ENCODE measurements around the gene MEG3. TPM values are rescaled to one million over a fixed set of nuclear protein-coding genes. Genes with fewer than 3 reads are reported as not detected.

Gene MEG3
- total RNA-seq, 1 experiment from 2014 or later: not detected

DNA sequence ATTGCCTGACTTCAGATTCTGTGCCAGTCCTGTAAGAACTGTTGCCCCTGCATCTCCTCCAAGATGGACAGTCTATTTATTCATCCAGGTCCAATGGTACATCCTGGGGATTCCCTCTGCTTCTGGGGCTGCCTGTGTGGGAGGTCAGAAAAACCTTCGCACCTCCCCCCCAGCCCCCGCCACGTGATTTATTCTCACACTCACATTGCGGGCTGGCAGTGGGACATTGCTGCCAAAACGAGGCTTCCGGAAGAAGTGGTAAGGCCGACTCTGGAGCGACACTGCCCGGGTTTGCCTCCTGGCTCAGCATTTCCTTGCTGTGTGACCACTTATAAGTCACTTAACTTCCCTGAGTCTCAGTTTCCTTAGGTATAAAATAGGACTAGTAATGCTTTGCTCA, 83.5 kb downstream of the MEG3 start:
- Mint-ChIP-seq H3K27me3 (ENCODE audit: unreplicated experiment) (no peaks in the 10 kb centered on the region), H3K36me3 (ENCODE audit: insufficient read depth, unreplicated experiment) (peaks cover 4% of the 10 kb centered on the region), H3K4me1 (ENCODE audit: low read depth, unreplicated experiment) (peaks cover 32% of the 10 kb centered on the region), H3K27ac (ENCODE audit: unreplicated experiment) (no peak overlapping the region), H3K4me3 (ENCODE audit: low read depth, unreplicated experiment) (no peak overlapping the region), H3K9me3 (ENCODE audit: low read depth, unreplicated experiment) (no peaks in the 10 kb centered on the region)
- TF ChIP-seq, protein P1, sequence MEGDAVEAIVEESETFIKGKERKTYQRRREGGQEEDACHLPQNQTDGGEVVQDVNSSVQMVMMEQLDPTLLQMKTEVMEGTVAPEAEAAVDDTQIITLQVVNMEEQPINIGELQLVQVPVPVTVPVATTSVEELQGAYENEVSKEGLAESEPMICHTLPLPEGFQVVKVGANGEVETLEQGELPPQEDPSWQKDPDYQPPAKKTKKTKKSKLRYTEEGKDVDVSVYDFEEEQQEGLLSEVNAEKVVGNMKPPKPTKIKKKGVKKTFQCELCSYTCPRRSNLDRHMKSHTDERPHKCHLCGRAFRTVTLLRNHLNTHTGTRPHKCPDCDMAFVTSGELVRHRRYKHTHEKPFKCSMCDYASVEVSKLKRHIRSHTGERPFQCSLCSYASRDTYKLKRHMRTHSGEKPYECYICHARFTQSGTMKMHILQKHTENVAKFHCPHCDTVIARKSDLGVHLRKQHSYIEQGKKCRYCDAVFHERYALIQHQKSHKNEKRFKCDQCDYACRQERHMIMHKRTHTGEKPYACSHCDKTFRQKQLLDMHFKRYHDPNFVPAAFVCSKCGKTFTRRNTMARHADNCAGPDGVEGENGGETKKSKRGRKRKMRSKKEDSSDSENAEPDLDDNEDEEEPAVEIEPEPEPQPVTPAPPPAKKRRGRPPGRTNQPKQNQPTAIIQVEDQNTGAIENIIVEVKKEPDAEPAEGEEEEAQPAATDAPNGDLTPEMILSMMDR (IDR thresholded peaks at IDR 0.05; ENCODE audit: unreplicated experiment): no peak
- BruUV-seq (replicated peaks): no TSS peak
- DNase-seq: no peak
- CTCF ChIA-PET: no interaction called here
- intact Hi-C loops (cut with micrococcal nuclease; ENCODE audit: unreplicated experiment): loop anchor here (10.0 kb wide), 1 partner anchor 725 kb away; no protein-coding TSS in a partner anchor

Small RNA genes within 50 kb of the gene (microRNA-seq; reads per million reads assigned to microRNA genes)
- 4.6 reads per million, percentile 11 among the genes with 10 or more reads in this experiment for gene MIR127
- gene MIR136: not detected
- gene MIR2392: not detected
- not detected for gene MIR337
- gene MIR431: not detected
- not detected for gene MIR432
- gene MIR433: 2.5 reads per million
- not detected for gene MIR493
- gene MIR665: not detected

Other genes with a start within 250 kb of the MEG3 start
- gene BEGAIN, start 238.7 kb upstream of the MEG3 start, total RNA-seq (2022): 0.26 and 0.37 TPM in 2 replicates
- gene DLK1, start 99.2 kb upstream of the MEG3 start, total RNA-seq (2022): not detected in 2 replicates
- gene RTL1, start 77.6 kb downstream of the MEG3 start, total RNA-seq (2022): 0.12 and 0.24 TPM in 2 replicates

Data from Calu3 (cell line).